ENCODE measurements around the gene CCNG2. TPM values are rescaled to one million over a fixed set of nuclear protein-coding genes. Genes with fewer than 3 reads are reported as not detected.

Gene CCNG2
- total RNA-seq, 1 experiment from 2014 or later, result 23.5 TPM

DNA sequence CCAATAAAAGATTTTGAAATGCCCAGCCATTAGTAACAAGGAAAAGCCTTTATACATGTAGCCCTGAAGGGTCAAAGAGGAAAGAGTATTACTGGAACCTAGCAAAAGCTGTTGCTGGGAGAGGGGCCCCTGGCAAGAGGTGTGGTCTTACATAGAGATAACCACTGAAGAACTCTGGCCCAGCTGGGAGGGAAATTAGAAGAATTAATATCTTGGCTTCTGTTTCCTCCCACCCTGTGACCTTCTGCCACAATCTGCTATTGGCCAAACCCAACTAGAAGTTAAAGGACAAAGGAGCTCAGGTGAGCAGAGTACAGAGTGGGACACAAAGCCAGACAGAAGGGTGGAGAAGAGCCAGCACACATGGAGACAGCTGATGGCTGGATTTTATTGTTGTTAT is 39.3 kb upstream of the CCNG2 start:
- POLR2A ChIA-PET, result interaction anchor here (0.8 to 1.3 kb wide), 2 partner anchors 37 to 41 kb away, joined by 3 to 4 read pairs; no protein-coding TSS in a partner anchor
- H3K27me3 Mint-ChIP-seq (ENCODE audit: insufficient read depth, unreplicated experiment), result no peaks in the 10 kb centered on the region
- TF ChIP-seq, protein P1, sequence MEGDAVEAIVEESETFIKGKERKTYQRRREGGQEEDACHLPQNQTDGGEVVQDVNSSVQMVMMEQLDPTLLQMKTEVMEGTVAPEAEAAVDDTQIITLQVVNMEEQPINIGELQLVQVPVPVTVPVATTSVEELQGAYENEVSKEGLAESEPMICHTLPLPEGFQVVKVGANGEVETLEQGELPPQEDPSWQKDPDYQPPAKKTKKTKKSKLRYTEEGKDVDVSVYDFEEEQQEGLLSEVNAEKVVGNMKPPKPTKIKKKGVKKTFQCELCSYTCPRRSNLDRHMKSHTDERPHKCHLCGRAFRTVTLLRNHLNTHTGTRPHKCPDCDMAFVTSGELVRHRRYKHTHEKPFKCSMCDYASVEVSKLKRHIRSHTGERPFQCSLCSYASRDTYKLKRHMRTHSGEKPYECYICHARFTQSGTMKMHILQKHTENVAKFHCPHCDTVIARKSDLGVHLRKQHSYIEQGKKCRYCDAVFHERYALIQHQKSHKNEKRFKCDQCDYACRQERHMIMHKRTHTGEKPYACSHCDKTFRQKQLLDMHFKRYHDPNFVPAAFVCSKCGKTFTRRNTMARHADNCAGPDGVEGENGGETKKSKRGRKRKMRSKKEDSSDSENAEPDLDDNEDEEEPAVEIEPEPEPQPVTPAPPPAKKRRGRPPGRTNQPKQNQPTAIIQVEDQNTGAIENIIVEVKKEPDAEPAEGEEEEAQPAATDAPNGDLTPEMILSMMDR (IDR thresholded peaks at IDR 0.05; ENCODE audit: unreplicated experiment), result no peak
- no peaks in the 10 kb centered on the region for H3K36me3 Mint-ChIP-seq (ENCODE audit: insufficient read depth, unreplicated experiment)
- H3K27ac Mint-ChIP-seq (ENCODE audit: low read depth, unreplicated experiment), result no peak overlapping the region
- no peak overlapping the region for H3K4me3 Mint-ChIP-seq (ENCODE audit: unreplicated experiment)
- no peaks in the 10 kb centered on the region for H3K9me3 Mint-ChIP-seq (ENCODE audit: unreplicated experiment)
- DNase-seq (ENCODE audit: unreplicated experiment), result no peak
- H3K4me1 Mint-ChIP-seq (ENCODE audit: insufficient read depth, unreplicated experiment), result no peaks in the 10 kb centered on the region
- CTCF ChIA-PET, result interaction anchor here (0.6 kb wide), 1 partner anchor 287 kb away, joined by 3 read pairs; no protein-coding TSS in a partner anchor
- BruUV-seq (replicated peaks), result no TSS peak
- intact Hi-C loops (cut with micrococcal nuclease), result no loop called here

DNA sequence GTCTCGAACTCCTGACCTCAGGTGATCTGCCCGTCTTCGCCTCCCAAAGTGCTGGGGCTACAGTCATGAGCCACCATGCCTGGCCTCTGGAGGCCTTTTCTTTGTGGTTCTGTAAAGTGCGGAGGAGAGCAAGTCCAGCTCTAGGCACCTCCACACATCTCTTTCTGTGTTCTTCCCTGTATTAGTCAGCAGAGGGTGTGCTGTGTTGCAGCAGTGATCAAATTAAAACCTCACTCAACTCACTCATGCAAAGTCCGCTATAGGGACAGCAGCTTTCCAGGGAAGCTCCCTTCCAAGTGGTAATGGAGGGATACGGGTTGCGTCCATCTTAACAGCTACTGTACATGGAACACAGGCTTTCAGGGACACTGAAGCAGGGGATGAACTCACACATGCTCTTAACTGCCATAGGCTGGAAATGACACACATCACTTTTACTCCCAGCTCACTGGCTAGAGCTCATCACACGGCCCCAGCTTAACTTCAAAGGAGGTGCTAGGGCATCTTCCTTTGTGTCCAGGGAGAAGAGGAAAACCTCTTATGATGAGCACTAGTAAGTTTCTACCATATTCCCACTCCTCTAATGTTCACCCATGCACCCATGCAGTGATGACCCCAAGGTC is 36.0 kb upstream of the CCNG2 start:
- Mint-ChIP-seq H3K4me1 (ENCODE audit: insufficient read depth, unreplicated experiment) (no peaks in the 10 kb centered on the region), H3K27ac (ENCODE audit: low read depth, unreplicated experiment) (no peak overlapping the region), H3K4me3 (ENCODE audit: unreplicated experiment) (no peak overlapping the region), H3K27me3 (ENCODE audit: insufficient read depth, unreplicated experiment) (no peaks in the 10 kb centered on the region), H3K36me3 (ENCODE audit: insufficient read depth, unreplicated experiment) (no peaks in the 10 kb centered on the region), H3K9me3 (ENCODE audit: unreplicated experiment) (no peaks in the 10 kb centered on the region)
- intact Hi-C loops (cut with micrococcal nuclease), result no loop called here
- no peak for DNase-seq (ENCODE audit: unreplicated experiment)
- BruUV-seq (replicated peaks), result no TSS peak
- ChIA-PET POLR2A (interaction anchor here (0.7 to 1.7 kb wide), 3 partner anchors 10 to 34 kb away, joined by 3 to 4 read pairs (median 3); no protein-coding TSS in a partner anchor), CTCF (interaction anchor here (0.5 to 1.0 kb wide), 3 partner anchors 14 to 199 kb away, joined by 3 read pairs; no protein-coding TSS in a partner anchor)
- TF ChIP-seq, protein P1 (IDR thresholded peaks at IDR 0.05; ENCODE audit: unreplicated experiment), result no peak

DNA sequence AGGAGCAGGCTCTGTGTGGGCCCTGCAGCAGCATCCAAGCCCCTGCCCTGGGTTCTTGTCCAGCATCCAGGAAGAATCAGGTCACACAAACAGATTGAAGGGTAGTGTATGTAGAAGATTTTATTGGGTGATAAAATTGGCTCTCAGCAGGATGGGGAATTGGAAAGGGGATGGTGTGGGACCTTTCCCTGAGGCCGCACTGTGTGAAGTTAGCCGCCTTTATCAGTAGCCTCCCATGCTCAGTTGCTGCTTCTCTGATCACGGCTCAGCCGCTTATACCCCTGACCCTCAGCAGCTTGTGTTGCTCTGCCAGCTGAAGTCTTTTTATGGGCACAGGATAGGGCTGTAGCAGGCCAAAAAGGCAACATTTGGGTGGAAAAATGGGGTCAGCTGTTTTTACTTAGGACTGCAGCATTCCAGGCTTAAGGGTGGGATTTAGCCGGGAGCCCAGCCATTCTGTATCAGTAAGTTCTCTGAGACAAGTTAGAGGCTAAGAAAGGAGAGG is 35.2 kb upstream of the CCNG2 start:
- BruUV-seq (replicated peaks), result no TSS peak
- H3K9me3 Mint-ChIP-seq (ENCODE audit: unreplicated experiment), result no peaks in the 10 kb centered on the region
- POLR2A ChIA-PET, result interaction anchor here (0.7 to 1.7 kb wide), 2 partner anchors 15 to 33 kb away, joined by 3 to 4 read pairs; no protein-coding TSS in a partner anchor
- CTCF ChIA-PET, result interaction anchor here (1.0 kb wide), 1 partner anchor 198 kb away, joined by 3 read pairs; no protein-coding TSS in a partner anchor
- H3K36me3 Mint-ChIP-seq (ENCODE audit: insufficient read depth, unreplicated experiment), result no peaks in the 10 kb centered on the region
- H3K27ac Mint-ChIP-seq (ENCODE audit: low read depth, unreplicated experiment), result no peak overlapping the region
- H3K4me3 Mint-ChIP-seq (ENCODE audit: unreplicated experiment), result no peak overlapping the region
- no peak for DNase-seq (ENCODE audit: unreplicated experiment)
- TF ChIP-seq, protein P1 (IDR thresholded peaks at IDR 0.05; ENCODE audit: unreplicated experiment), result no peak
- H3K4me1 Mint-ChIP-seq (ENCODE audit: insufficient read depth, unreplicated experiment), result no peaks in the 10 kb centered on the region
- no peaks in the 10 kb centered on the region for H3K27me3 Mint-ChIP-seq (ENCODE audit: insufficient read depth, unreplicated experiment)
- intact Hi-C loops (cut with micrococcal nuclease), result no loop called here

- POLR2A ChIA-PET, result interaction anchor here (1.1 to 1.7 kb wide), 2 partner anchors 15 to 32 kb away, joined by 3 to 4 read pairs; no protein-coding TSS in a partner anchor
- Mint-ChIP-seq H3K27me3 (ENCODE audit: insufficient read depth, unreplicated experiment) (no peaks in the 10 kb centered on the region), H3K4me1 (ENCODE audit: insufficient read depth, unreplicated experiment) (no peaks in the 10 kb centered on the region), H3K4me3 (ENCODE audit: unreplicated experiment) (no peak overlapping the region), H3K27ac (ENCODE audit: low read depth, unreplicated experiment) (no peak overlapping the region), H3K9me3 (ENCODE audit: unreplicated experiment) (no peaks in the 10 kb centered on the region), H3K36me3 (ENCODE audit: insufficient read depth, unreplicated experiment) (no peaks in the 10 kb centered on the region)
- TF ChIP-seq, protein P1 (IDR thresholded peaks at IDR 0.05; ENCODE audit: unreplicated experiment), result no peak
- CTCF ChIA-PET, result interaction anchor here (0.6 kb wide), 1 partner anchor 10 kb away, joined by 6 read pairs; no protein-coding TSS in a partner anchor
- intact Hi-C loops (cut with micrococcal nuclease), result no loop called here
- DNase-seq (ENCODE audit: unreplicated experiment), result no peak
- BruUV-seq (replicated peaks), result no TSS peak
These were observed 34.4 kb upstream of the CCNG2 start for GRCh38 chr4:77122656-77123055.

Data from MCF 10A (cell line).